ENCODE data around the gene RAPGEF5. TPM values are rescaled to one million over a fixed set of nuclear protein-coding genes. Genes with fewer than 3 reads are reported as not detected.

The RAPGEF5 gene
- polyA plus RNA-seq, 1 donor (not counting 4 experiments of a cell fraction or from before 2014, with no cell fraction given) = 2.1 TPM

DNA sequence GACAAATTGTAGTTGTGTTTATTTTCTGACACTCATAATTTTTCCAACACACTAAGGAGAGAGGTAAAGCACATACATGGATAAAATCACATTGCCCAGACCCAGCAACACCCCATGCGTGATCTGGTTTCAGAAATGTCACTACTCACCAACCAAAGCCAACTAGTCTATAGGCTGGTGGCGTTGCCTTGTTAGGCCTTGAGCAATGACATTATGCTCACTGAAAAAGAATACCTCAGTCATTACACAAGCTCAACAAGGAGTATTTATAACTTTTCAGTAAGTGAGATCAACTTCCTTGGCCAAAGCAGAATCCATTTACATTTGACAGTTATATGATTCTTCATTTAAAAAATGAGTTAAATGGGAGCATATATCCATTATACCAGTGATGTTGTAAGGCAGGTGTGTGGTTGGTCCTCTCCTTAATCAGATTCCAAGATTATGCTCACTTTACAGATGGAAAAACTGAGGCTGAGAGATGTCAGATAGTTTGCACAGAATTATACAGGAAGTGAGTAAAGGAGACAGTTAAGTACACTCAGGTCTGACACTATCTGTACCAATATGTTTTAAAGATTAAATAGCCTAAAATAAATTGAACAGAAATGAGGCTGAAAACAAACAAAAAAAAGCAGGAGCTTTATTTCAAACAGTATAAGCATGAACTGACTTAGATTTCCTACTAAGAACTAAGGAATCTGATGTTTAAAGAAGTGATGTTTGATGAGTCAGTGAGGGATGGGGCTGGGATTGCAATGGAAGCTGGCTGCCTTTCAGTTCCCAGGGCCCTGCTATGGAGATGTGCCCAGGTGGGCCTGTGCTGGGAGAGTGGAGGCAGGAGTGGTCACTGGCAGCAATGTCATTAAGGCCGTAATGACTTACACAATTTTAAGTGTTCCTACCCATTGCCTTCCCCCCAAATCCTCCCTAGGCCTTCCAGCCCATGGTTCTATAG is 118.3 kb downstream of the RAPGEF5 start:
- DNase-seq (ENCODE audit: low read depth, low spot score) = no peak
- Histone ChIP-seq H3K27ac (ENCODE audit: control insufficient read depth, insufficient read depth, low read length) (no peak overlapping the region), H3K36me3 (ENCODE audit: control insufficient read depth in 2 of 2, extremely low read depth in 1 of 2, insufficient read depth in 2 of 2, low read length in 2 of 2) (no peaks in the 10 kb centered on the region), H3K79me2 (ENCODE audit: control insufficient read depth, insufficient read depth, low read length) (no peaks in the 10 kb centered on the region), H2AFZ (ENCODE audit: control insufficient read depth, low read length) (no peak overlapping the region), H3K4me1 (ENCODE audit: control insufficient read depth, extremely low read depth, insufficient read depth, low read length) (no peaks in the 10 kb centered on the region), H3K9me3 (ENCODE audit: control insufficient read depth, low read depth, low read length) (no peaks in the 10 kb centered on the region), H3K27me3 (ENCODE audit: control insufficient read depth, extremely low read depth, insufficient read depth, low read length) (no peaks in the 10 kb centered on the region), H3K9me1 (ENCODE audit: control insufficient read depth, extremely low read depth, insufficient read depth, low read length) (no peaks in the 10 kb centered on the region), H4K20me1 (ENCODE audit: control insufficient read depth, extremely low read depth, insufficient read depth, low read length) (no peaks in the 10 kb centered on the region), H3K4me2 (ENCODE audit: control insufficient read depth, extremely low read depth, insufficient read depth, low read depth, low read length) (no peak overlapping the region), H3K4me3 (ENCODE audit: control insufficient read depth in 2 of 3, extremely low read depth in 1 of 3, insufficient read depth in 2 of 3, low read depth in 1 of 3, low read length in 3 of 3) (no peak overlapping the region), H3K9ac (ENCODE audit: control insufficient read depth, extremely low read depth, insufficient read depth, low read length) (no peak overlapping the region)
- FAIRE-seq = no peak
- TF ChIP-seq, protein P1, sequence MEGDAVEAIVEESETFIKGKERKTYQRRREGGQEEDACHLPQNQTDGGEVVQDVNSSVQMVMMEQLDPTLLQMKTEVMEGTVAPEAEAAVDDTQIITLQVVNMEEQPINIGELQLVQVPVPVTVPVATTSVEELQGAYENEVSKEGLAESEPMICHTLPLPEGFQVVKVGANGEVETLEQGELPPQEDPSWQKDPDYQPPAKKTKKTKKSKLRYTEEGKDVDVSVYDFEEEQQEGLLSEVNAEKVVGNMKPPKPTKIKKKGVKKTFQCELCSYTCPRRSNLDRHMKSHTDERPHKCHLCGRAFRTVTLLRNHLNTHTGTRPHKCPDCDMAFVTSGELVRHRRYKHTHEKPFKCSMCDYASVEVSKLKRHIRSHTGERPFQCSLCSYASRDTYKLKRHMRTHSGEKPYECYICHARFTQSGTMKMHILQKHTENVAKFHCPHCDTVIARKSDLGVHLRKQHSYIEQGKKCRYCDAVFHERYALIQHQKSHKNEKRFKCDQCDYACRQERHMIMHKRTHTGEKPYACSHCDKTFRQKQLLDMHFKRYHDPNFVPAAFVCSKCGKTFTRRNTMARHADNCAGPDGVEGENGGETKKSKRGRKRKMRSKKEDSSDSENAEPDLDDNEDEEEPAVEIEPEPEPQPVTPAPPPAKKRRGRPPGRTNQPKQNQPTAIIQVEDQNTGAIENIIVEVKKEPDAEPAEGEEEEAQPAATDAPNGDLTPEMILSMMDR (optimal IDR thresholded peaks at IDR 0.05 in 1 of 3, IDR thresholded peaks at IDR 0.05 in 1 of 3, conservative IDR thresholded peaks at IDR 0.05 in 1 of 3; ENCODE audit: extremely low read depth in 1 of 3, insufficient read depth in 2 of 3, low read length in 3 of 3) = no peak
- no peak for TF ChIP-seq EZH2 (IDR thresholded peaks at IDR 0.05; ENCODE audit: low read length)
- dilution Hi-C loops (cut with MboI; ENCODE audit: extremely low pct_ligation_motif_present, low sequenced_read_pairs) = no loop called here

DNA sequence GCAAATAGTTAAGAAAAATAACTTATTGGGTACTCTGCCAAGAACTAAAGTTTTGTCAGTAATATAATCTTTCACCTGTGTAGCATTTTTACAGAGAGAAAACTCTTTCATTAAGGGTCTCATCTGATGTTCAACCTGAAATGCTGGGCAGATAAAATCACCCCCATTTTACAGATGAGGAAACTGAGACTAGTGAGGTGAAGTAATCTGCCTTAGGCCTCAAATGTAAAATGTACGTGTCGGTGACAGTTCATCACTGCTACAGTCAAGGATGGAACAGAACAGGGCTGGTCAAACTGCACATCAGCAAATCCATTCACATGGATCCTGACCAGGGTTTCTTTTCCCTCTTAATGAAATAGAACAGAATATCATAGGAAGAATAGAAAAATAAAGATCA is 121.8 kb downstream of the RAPGEF5 start:
- dilution Hi-C loops (cut with MboI; ENCODE audit: extremely low pct_ligation_motif_present, low sequenced_read_pairs) = no loop called here
- Histone ChIP-seq H4K20me1 (ENCODE audit: control insufficient read depth, extremely low read depth, insufficient read depth, low read length) (no peaks in the 10 kb centered on the region), H3K9ac (ENCODE audit: control insufficient read depth, extremely low read depth, insufficient read depth, low read length) (no peak overlapping the region), H3K9me3 (ENCODE audit: control insufficient read depth, low read depth, low read length) (no peaks in the 10 kb centered on the region), H3K9me1 (ENCODE audit: control insufficient read depth, extremely low read depth, insufficient read depth, low read length) (no peaks in the 10 kb centered on the region), H3K79me2 (ENCODE audit: control insufficient read depth, insufficient read depth, low read length) (no peaks in the 10 kb centered on the region), H3K4me2 (ENCODE audit: control insufficient read depth, extremely low read depth, insufficient read depth, low read depth, low read length) (no peak overlapping the region), H3K27ac (ENCODE audit: control insufficient read depth, insufficient read depth, low read length) (no peak overlapping the region), H3K27me3 (ENCODE audit: control insufficient read depth, extremely low read depth, insufficient read depth, low read length) (no peaks in the 10 kb centered on the region), H3K4me3 (ENCODE audit: control insufficient read depth in 2 of 3, extremely low read depth in 1 of 3, insufficient read depth in 2 of 3, low read depth in 1 of 3, low read length in 3 of 3) (no peak overlapping the region), H3K36me3 (ENCODE audit: control insufficient read depth in 2 of 2, extremely low read depth in 1 of 2, insufficient read depth in 2 of 2, low read length in 2 of 2) (no peaks in the 10 kb centered on the region), H3K4me1 (ENCODE audit: control insufficient read depth, extremely low read depth, insufficient read depth, low read length) (no peaks in the 10 kb centered on the region), H2AFZ (ENCODE audit: control insufficient read depth, low read length) (no peak overlapping the region)
- DNase-seq (ENCODE audit: low read depth, low spot score) (no peak), FAIRE-seq (no peak)
- TF ChIP-seq, protein P1 (optimal IDR thresholded peaks at IDR 0.05 in 1 of 3, IDR thresholded peaks at IDR 0.05 in 1 of 3, conservative IDR thresholded peaks at IDR 0.05 in 1 of 3; ENCODE audit: extremely low read depth in 1 of 3, insufficient read depth in 2 of 3, low read length in 3 of 3) = no peak
- TF ChIP-seq EZH2 (IDR thresholded peaks at IDR 0.05; ENCODE audit: low read length) = no peak

Measured in keratinocyte (primary cell).